ENCODE results near the gene PRKCZ. TPM values are rescaled to one million over a fixed set of nuclear protein-coding genes. Genes with fewer than 3 reads are reported as not detected.

PRKCZ gene
- total and polyA plus RNA-seq, 4 donors, result 4.8 to 9.9 (median 8.4) TPM

DNA sequence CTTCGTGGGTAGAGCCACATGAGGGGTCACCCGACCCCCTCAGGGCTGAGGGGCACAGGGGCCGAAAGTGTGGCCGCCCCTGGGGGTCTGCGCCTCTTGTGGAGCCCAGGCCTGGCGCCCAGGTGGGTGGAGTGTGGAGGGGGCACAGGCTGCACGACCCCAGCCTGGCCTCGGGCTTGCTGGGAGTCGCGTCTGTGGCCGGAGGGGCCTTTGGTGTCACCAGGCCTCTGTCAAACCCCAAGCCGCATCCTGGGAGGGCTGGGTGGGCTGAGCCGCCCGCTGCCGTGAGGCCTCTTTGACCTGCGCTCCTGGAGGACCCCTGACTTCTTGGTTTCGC lies 83.6 kb downstream of the PRKCZ start:
- peak overlapping the region; percentile 26 to 73 for H3K27ac ChIP-seq (ENCODE audit: low read depth in 1 of 2, low read length in 2 of 2)
- no peak for TF ChIP-seq NR2F2 (IDR thresholded peaks at IDR 0.05)
- TF ChIP-seq, protein P1, sequence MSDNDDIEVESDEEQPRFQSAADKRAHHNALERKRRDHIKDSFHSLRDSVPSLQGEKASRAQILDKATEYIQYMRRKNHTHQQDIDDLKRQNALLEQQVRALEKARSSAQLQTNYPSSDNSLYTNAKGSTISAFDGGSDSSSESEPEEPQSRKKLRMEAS (IDR thresholded peaks at IDR 0.05), result no peak
- TF ChIP-seq, protein P2, sequence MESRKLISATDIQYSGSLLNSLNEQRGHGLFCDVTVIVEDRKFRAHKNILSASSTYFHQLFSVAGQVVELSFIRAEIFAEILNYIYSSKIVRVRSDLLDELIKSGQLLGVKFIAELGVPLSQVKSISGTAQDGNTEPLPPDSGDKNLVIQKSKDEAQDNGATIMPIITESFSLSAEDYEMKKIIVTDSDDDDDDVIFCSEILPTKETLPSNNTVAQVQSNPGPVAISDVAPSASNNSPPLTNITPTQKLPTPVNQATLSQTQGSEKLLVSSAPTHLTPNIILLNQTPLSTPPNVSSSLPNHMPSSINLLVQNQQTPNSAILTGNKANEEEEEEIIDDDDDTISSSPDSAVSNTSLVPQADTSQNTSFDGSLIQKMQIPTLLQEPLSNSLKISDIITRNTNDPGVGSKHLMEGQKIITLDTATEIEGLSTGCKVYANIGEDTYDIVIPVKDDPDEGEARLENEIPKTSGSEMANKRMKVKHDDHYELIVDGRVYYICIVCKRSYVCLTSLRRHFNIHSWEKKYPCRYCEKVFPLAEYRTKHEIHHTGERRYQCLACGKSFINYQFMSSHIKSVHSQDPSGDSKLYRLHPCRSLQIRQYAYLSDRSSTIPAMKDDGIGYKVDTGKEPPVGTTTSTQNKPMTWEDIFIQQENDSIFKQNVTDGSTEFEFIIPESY (IDR thresholded peaks at IDR 0.05), result no peak
- TF ChIP-seq, protein P3, sequence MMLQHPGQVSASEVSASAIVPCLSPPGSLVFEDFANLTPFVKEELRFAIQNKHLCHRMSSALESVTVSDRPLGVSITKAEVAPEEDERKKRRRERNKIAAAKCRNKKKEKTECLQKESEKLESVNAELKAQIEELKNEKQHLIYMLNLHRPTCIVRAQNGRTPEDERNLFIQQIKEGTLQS (IDR thresholded peaks at IDR 0.05), result no peak
- no peak for TF ChIP-seq FOXA2 (IDR thresholded peaks at IDR 0.05)
- TF ChIP-seq YY1 (IDR thresholded peaks at IDR 0.05), result no peak
- no peak for TF ChIP-seq GABPA (IDR thresholded peaks at IDR 0.05 in 1 of 2, conservative IDR thresholded peaks at IDR 0.05 in 1 of 2)
- TF ChIP-seq HNF4G (IDR thresholded peaks at IDR 0.05), result no peak
- TF ChIP-seq RAD21 (IDR thresholded peaks at IDR 0.05), result no peak
- TF ChIP-seq TAF1 (conservative IDR thresholded peaks at IDR 0.05), result no peak
- no peak for TF ChIP-seq RXRA (IDR thresholded peaks at IDR 0.05)
- TF ChIP-seq, protein P4, sequence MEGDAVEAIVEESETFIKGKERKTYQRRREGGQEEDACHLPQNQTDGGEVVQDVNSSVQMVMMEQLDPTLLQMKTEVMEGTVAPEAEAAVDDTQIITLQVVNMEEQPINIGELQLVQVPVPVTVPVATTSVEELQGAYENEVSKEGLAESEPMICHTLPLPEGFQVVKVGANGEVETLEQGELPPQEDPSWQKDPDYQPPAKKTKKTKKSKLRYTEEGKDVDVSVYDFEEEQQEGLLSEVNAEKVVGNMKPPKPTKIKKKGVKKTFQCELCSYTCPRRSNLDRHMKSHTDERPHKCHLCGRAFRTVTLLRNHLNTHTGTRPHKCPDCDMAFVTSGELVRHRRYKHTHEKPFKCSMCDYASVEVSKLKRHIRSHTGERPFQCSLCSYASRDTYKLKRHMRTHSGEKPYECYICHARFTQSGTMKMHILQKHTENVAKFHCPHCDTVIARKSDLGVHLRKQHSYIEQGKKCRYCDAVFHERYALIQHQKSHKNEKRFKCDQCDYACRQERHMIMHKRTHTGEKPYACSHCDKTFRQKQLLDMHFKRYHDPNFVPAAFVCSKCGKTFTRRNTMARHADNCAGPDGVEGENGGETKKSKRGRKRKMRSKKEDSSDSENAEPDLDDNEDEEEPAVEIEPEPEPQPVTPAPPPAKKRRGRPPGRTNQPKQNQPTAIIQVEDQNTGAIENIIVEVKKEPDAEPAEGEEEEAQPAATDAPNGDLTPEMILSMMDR (IDR thresholded peaks at IDR 0.05; ENCODE audit: low read depth, low read length, missing input control), result no peak
- TF ChIP-seq, protein P5, sequence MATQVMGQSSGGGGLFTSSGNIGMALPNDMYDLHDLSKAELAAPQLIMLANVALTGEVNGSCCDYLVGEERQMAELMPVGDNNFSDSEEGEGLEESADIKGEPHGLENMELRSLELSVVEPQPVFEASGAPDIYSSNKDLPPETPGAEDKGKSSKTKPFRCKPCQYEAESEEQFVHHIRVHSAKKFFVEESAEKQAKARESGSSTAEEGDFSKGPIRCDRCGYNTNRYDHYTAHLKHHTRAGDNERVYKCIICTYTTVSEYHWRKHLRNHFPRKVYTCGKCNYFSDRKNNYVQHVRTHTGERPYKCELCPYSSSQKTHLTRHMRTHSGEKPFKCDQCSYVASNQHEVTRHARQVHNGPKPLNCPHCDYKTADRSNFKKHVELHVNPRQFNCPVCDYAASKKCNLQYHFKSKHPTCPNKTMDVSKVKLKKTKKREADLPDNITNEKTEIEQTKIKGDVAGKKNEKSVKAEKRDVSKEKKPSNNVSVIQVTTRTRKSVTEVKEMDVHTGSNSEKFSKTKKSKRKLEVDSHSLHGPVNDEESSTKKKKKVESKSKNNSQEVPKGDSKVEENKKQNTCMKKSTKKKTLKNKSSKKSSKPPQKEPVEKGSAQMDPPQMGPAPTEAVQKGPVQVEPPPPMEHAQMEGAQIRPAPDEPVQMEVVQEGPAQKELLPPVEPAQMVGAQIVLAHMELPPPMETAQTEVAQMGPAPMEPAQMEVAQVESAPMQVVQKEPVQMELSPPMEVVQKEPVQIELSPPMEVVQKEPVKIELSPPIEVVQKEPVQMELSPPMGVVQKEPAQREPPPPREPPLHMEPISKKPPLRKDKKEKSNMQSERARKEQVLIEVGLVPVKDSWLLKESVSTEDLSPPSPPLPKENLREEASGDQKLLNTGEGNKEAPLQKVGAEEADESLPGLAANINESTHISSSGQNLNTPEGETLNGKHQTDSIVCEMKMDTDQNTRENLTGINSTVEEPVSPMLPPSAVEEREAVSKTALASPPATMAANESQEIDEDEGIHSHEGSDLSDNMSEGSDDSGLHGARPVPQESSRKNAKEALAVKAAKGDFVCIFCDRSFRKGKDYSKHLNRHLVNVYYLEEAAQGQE (IDR thresholded peaks at IDR 0.05), result no peak
- TF ChIP-seq FOXA1 (IDR thresholded peaks at IDR 0.05), result no peak
- TF ChIP-seq SP1 (IDR thresholded peaks at IDR 0.05), result no peak
- TF ChIP-seq EGR1 (IDR thresholded peaks at IDR 0.05; ENCODE audit: low read depth in 2 of 2), result no peak
- no peak for TF ChIP-seq JUND (IDR thresholded peaks at IDR 0.05)
- no peak for TF ChIP-seq HNF4A (conservative IDR thresholded peaks at IDR 0.05)
- WGBS, result 90% methylated on average over 17 of the region's 17 CpGs
- no peak overlapping the region for H3K9ac ChIP-seq (ENCODE audit: low read depth in 1 of 2, low read length in 2 of 2)
- no peaks in the 10 kb centered on the region for H3K27me3 ChIP-seq (ENCODE audit: control insufficient read depth in 4 of 4, insufficient read depth in 4 of 4, low read length in 3 of 4)
- no peaks in the 10 kb centered on the region for H3K9me3 ChIP-seq (ENCODE audit: control insufficient read depth in 4 of 4, low read length in 3 of 4)
- H3K36me3 ChIP-seq (ENCODE audit: control insufficient read depth in 4 of 4, insufficient read depth in 3 of 4, low read depth in 1 of 4, low read length in 3 of 4), result peaks cover 0 to 18% (median 0%) of the 10 kb centered on the region in 4 donors
- peaks cover 0 to 9% (median 3%) of the 10 kb centered on the region in 4 donors for H3K4me1 ChIP-seq (ENCODE audit: control insufficient read depth in 4 of 4, insufficient read depth in 4 of 4, low read length in 3 of 4)
- DNase-seq (ENCODE audit: low spot score), result no peak
- H3K4me3 ChIP-seq (ENCODE audit: low read depth in 1 of 3, low read length in 3 of 3), result no peak overlapping the region
